GM12892 (cell line): ENCODE measurements around the gene ANKUB1. TPM values are rescaled to one million over a fixed set of nuclear protein-coding genes. Genes with fewer than 3 reads are reported as not detected.
"Not testable (repeated sequence)": the region's sequence is repeated elsewhere in the genome, so short reads cannot be mapped to it uniquely, and the experiment has no call there.

Experiments
- DNase-seq: peaks from one replicate; pipeline ENCODE4 v3.0.0; 2011; ENCODE audit not compliant: insufficient read length
- FAIRE-seq: peaks from 2 replicates; lab custom pipeline; 2011; peaks lifted over from hg19 to GRCh38; lab: Jason Lieb, UNC
- POLR2A ChIP-seq: IDR thresholded peaks from 2 replicates; pipeline ENCODE4 v1.6.1; 2011; ENCODE audit warnings: low read depth, low read length, control low read depth
- POLR2AphosphoS5 ChIP-seq: IDR thresholded peaks from 2 replicates; pipeline ENCODE4 v1.6.1; 2011; ENCODE audit warnings: low read depth, low read length, control low read depth
- TAF1 ChIP-seq: IDR thresholded peaks from 2 replicates; pipeline ENCODE4 v1.6.1; 2011; ENCODE audit warnings: low read depth, mild to moderate bottlenecking, control low read depth, low read length, borderline replicate concordance
- polyA plus RNA-seq: library from polyadenylated mRNA; unstranded; fragments of >200 nt; gene quantifications from one replicate; pipeline ENCODE4 v1.2.1, GENCODE V29; 2012; ENCODE audit warnings: missing spikeins, inconsistent platforms; ENCODE audit not compliant: missing spikeins

The ANKUB1 gene
- not detected for polyA plus RNA-seq

DNA sequence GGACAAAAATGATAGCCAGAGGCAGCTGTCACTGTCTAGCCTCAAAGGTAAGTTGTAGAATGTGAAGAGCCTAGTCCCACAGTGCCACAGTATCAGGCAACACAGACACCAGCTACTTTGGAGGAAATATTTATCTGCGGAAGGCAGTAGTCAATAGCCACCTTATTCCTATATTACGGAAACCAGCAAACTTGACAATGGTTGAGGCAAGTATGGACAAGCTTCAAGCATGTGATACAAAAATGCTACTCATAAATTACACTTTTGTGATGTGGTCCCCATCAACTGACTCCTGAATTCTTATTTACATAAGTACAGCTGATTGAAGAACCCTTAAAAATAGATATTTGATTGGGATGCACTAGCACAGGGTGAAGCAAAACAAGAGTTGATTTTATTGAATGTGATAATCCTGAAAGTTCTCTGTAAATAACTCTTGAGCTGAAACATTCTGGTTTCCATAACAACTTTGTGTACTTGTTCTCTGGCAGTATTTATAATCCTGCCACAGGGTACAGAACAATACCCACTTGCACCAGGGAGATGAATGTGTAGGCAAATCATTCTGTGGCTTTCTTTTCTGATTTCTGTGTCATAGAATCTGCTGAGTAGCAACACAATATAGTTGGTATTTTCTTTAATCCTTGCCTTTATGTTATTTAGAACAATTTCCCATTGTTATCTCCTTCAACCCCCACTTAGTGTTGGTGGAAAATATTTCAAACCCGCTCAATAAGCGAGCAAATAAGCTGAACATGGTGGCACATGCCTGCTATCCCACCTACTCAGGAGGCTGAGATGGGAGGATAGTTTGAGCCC, at the start of gene ANKUB1:
ANKUB1 (minus strand) TSS at position 103 of the 819 bp plus-strand sequence. CDS start 188 bp downstream, outside the sequence.
- FAIRE-seq = no peak
- DNase-seq = no peak
- TF ChIP-seq POLR2AphosphoS5 (no peak), POLR2A (no peak), TAF1 (no peak)

- FAIRE-seq (no peak), DNase-seq (no peak)
- no peak for TF ChIP-seq POLR2A
- TF ChIP-seq TAF1 = no peak
- no peak for TF ChIP-seq POLR2AphosphoS5
Observed at GRCh38 chr3:149839896-149840295, 47.5 kb upstream of the ANKUB1 start.

DNA sequence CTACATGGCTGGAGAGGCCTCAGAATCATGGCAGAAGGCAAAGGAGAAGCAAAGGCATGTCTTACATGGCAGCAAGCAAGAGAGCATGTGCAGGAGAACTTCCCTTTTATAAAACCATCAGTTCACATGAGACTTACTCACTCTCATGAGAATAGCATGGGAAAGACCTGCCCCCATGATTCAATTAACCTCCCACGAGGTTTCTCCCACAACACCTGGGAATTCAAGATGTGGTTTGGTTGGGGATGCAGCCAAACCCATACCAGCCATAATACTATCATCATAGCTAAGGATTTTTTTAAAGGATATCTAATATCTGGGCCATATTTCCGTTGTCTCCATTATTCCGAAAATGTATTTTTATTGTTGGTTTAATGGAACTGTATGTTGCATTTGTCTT, 47.1 kb upstream of the ANKUB1 start:
- not testable (repeated sequence) for DNase-seq

GRCh38 chr3:149838491-149838890, 46.1 kb upstream of the ANKUB1 start:
- DNase-seq = not testable (repeated sequence)
- FAIRE-seq = peak; percentile 57

More for the DNA sequence above, 47.1 kb upstream of the ANKUB1 start:
- FAIRE-seq = not testable (repeated sequence)

DNA sequence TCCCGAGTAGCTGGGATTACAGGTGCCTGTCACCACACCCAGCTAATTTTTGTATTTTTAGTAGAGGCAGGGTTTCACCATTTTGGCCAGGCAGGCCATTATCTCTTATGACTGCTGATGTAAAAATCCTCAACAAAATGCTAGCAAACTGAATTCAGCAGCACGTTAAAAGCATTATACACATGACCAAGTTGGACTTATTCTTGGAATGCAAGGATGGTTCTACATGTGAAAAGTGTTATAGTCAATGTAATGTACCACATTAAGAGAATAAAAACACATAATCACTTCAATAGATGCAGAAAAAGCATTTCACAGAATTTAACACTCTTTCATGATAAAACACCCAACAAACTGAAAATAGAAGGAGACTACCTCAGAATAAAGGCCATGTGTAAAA, 40.9 kb upstream of the ANKUB1 start:
- no peak for FAIRE-seq
- TF ChIP-seq TAF1 (no peak), POLR2A (no peak), POLR2AphosphoS5 (no peak)
- no peak for DNase-seq

- DNase-seq (no peak), FAIRE-seq (no peak)
- TF ChIP-seq POLR2AphosphoS5 = no peak
- no peak for TF ChIP-seq POLR2A
- TF ChIP-seq TAF1 = no peak
Observed at GRCh38 chr3:149832086-149832485, 39.7 kb upstream of the ANKUB1 start.

- FAIRE-seq = no peak
- no peak for TF ChIP-seq POLR2A
- no peak for TF ChIP-seq TAF1
- no peak for TF ChIP-seq POLR2AphosphoS5
- DNase-seq = no peak
Observed at GRCh38 chr3:149831321-149831720, 39.0 kb upstream of the ANKUB1 start.

- TF ChIP-seq TAF1 (no peak), POLR2AphosphoS5 (no peak), POLR2A (no peak)
- no peak for FAIRE-seq
- DNase-seq = no peak
Observed at GRCh38 chr3:149830902-149831301, 38.5 kb upstream of the ANKUB1 start.

DNA sequence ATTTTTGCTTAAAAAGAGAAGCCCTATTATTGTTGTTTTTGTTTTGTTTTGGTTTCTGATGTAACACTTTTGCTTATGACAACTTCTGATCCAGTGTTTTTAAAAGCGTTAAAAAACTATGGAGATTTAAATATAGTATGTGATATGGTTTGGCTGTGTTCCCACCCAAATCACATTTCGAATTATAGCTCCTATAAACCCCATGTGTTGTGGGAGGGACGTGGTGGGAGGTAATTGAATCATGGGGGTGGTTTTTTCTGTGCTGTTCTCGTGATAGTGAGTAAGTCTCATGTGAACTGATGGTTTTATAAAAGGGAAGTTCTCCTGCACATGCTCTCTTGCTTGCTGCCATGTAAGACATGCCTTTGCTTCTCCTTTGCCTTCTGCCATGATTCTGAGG, 37.3 kb upstream of the ANKUB1 start:
- not testable (repeated sequence) for DNase-seq
- FAIRE-seq = peak; percentile 65

DNA sequence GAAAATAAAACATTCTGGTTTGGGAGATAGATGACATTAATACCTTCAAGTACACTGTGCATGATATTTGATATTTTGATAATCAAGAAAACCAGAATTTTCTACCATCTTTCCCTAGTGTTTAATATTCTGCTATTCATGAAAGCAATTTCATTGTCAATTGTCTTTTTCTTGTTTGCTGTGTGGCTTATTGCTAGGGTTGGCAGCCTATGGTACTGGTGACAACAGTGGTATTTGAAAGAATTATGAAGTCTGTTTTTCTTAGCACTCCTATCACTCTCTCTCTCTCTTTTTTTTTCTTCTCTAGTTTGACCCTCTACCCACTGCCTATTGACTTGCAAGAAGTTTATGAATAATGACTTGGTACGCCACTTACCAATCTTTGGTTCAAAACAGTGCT, 36.0 kb upstream of the ANKUB1 start:
- no peak for DNase-seq
- FAIRE-seq = no peak
- TF ChIP-seq POLR2A = no peak
- no peak for TF ChIP-seq TAF1
- no peak for TF ChIP-seq POLR2AphosphoS5

DNA sequence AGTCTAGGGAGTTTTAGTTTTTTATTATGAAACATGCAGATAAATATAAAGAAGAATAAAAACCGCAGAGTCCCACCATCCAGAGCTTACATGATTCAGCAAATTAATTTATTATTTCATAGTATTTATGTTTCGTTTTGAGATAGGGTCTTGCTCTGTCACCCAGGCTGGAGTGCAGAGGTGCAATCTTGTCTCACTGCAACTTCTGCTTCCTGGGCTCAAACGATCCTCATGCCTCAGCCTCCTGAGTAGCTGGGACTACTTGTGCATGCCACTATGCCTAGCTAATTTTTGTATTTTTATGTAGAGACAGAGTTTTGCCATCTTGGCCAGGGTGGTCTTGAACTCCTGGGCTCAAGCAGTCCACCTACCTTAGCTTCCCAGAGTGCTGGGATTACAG, 34.3 kb upstream of the ANKUB1 start:
- DNase-seq (no peak), FAIRE-seq (no peak)
- TF ChIP-seq TAF1 (no peak), POLR2AphosphoS5 (no peak), POLR2A (no peak)

GRCh38 chr3:149820183-149820582, 27.8 kb upstream of the ANKUB1 start:
- no peak for FAIRE-seq

DNA sequence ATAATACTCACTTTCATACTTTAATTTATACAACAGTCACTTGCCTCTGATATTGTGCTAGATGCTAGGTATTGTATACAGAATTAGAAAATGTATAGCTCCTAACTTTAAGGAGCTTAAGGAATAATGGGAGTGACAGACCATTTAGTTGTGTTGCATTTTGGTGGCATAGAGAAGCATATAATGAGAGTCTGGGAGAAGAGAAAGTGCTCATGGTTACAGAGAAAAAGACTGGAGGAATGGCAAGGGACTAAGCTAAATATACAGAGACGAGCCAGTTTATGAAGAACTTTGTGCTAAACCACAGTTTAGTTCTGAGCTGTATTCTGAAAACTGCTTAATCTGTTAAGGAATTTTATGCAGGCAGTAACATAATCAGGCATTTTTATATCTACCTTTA, 27.1 kb upstream of the ANKUB1 start:
- no peak for FAIRE-seq
- no peak for TF ChIP-seq POLR2AphosphoS5
- no peak for TF ChIP-seq POLR2A
- no peak for TF ChIP-seq TAF1

More at GRCh38 chr3:149820183-149820582, 27.8 kb upstream of the ANKUB1 start:
- DNase-seq = no peak
- TF ChIP-seq TAF1 = no peak

More for the DNA sequence above, 27.1 kb upstream of the ANKUB1 start:
- no peak for DNase-seq
